ENCODE results near the gene STX8.
"Not testable (repeated sequence)": the region's sequence is repeated elsewhere in the genome, so short reads cannot be mapped to it uniquely, and the experiment has no call there.

Gene STX8

DNA sequence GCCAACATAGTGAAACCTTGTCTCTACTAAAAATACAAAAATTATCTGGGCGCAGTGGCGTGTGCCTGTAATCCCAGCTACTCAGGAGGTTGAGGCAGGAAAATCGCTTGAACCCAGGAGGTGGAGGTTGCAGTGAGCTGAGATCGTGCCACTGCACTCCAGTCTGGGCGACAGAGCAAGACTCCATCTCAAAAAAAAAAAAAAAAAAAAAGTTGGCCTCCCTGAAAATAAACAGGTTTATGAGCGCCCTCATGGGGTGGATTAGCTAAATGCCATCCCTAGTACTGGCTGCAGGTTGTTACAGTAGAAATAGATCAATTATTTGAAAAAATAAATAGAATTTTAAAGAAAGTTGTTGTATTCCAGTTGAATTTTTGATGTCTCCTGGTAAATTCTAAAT is 20.9 kb downstream of the STX8 start:
- not testable (repeated sequence) for DNase-seq (ENCODE audit: low read depth)

GRCh38 chr17:9553596-9553995 is 22.0 kb downstream of the STX8 start:
- DNase-seq (ENCODE audit: low read depth), result no peak

DNA sequence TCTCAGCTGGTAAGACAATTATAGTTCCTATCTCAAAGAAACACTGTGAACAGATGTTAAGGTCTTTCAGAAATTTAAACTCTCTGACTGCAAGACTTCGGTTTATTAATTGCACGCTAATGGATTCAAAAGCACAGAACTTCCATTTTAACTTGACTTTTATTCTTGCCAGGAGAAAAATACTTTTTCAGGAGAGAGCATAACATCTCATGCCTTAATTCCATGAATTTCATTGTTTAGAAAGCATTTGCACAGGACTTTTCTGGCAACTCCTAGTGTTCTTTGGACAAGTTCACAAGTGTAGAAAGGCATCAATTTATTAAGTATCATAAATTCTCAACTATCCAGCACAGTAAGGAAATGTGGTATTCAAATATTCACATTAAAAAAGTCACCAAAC is 22.4 kb downstream of the STX8 start:
- DNase-seq (ENCODE audit: low read depth), result no peak

DNA sequence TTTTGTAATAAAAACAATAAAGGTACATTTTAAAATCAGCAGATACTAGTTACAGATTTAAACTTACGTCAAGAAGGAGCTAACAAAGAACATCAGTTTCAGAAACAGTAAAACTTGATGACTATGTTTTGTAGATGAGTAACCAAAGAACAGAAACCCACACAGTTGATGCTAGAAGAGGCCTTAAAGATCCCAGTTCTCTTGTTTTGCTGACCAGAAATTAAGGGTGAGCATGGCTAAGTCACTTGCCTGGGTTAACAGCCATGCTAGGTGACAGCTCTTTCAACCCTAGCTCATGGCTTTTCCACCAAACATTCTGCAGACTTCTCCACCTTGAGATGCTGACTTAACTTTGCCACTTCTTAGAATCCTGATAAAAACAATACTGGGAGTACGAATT is 26.4 kb downstream of the STX8 start:
- no peak for DNase-seq (ENCODE audit: low read depth)

DNA sequence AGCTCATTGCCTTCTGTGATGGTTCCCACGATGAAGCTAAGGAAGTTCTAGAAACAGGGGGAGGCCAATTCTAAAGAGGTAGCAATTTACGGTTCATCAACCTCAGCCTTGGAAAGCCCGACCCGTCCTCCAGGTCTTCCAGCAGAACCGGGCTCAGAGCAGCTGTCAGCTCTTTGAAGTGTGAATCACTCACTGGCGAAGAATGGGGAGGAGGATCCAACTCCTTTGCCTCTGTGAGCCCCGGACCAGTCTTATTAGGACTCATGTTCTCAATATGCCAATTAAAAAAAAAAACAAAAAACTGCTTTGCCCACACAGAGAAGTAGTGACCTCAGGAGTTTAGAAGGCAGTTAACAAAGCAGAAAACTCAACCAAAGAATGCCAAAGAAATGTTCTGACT is 31.4 kb downstream of the STX8 start:
- DNase-seq (ENCODE audit: low read depth), result no peak

DNA sequence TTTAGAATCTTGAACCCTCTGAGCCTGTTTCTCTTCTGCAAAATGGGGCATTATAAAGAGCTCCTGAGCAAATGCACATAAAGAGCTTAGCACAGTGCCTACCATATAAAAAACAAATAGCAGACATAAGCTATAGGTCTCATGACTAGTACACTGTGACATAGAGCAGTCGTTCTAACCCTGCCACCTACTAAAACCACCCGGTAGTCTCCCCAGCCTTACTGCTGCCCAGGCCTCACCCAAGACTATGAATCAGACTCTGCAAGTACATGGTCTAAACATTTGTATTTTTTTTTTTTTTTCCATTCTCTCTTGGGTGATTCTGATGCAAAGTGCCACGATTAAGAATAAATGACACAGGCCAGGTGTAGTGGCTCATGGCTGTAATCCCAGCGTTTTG is 33.9 kb downstream of the STX8 start:
- no peak for DNase-seq (ENCODE audit: low read depth)

DNA sequence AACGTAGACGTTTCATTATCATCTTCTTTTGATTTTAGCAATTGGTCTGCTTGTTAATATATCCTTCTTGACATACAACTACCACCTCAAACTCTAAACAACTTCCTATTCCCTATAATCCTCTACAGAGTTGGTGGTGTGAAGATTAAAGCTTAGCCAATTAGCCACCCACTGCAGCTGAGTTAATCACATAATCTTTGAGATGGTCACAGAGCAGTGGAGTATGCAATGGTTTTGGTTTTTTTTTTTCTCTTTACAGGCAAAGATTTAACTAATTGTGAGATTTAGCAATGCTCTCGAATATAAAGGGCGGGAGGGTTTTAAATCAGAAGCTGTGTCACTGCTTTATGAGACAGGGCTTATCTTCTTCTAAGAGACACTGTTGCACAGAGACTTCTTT is 37.0 kb downstream of the STX8 start:
- no peak for DNase-seq (ENCODE audit: low read depth)

- DNase-seq (ENCODE audit: low read depth), result no peak
Observed at GRCh38 chr17:9537177-9537776, 38.3 kb downstream of the STX8 start.

GRCh38 chr17:9536061-9536460 is 39.6 kb downstream of the STX8 start:
- no peak for DNase-seq (ENCODE audit: low read depth)

- DNase-seq (ENCODE audit: low read depth), result no peak
Observed at GRCh38 chr17:9533441-9533840, 42.2 kb downstream of the STX8 start.

DNA sequence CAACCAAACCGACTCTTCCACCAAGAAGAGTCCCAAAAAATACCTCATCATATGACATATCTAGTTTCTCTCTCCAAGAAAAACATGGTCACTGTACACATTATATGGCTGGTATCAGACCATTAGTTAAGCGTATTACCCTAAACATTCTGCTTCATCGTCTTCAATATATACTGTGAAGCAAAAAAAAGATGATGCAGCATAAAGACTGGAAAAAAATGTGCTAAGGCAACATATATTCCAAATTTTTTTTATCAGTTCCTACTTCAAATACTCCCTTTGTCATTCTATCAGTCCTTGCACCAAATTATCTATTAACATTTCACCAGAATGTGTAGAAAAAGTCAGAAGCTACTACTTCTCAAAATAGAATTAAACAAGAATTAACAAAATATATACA is 42.9 kb downstream of the STX8 start:
- no peak for DNase-seq (ENCODE audit: low read depth)

- no peak for DNase-seq (ENCODE audit: low read depth)
Observed at GRCh38 chr17:9531034-9531433, 44.6 kb downstream of the STX8 start.

DNA sequence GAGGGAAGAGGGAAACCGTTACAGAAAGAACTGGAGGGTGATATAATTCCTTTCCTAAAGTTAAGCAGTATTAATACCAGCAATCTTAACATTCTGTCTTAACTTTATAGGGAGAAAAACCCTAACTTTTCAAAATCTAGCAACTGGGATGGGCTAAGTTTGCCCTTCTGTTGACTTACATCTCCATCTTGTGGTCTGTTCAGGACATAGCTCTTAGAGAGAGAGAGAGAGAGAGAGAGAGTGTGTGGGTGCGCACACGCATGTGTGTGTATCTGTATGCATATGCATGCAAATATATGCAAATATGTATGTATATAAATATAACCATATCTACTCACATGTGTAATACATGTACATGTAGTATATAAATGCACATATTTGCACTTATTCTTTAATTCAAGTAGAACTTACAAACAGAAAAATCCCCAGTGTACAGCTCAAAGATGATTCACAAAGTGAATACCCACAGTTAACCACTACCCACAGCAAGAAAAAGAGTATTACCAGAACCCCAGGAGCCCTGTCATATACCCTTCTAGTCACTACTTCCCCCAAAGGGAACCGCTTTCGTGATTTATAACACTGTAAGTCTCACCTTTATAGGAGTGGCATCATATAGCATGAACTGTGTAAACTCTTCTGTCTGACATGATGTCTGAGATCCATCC is 46.5 kb downstream of the STX8 start:
- no peak for DNase-seq (ENCODE audit: low read depth)

DNA sequence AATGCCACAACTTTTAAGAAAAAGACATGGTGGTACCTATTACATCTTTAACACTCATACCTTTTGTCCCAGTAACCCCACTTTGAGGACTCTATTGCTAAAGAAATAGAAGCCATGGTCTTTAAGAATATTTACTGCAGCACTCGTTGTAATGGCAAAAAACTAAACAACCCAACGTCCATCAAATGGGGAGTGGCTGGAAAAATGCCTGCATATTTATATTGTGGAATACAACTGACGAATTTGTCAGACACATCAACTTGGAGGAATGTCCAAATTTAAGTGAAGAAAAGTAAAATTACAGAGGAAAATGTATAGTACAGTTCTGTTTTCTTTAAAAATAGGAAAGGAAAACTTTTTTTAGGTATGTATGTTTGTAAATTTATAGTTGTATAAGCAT is 47.8 kb downstream of the STX8 start:
- no peak for DNase-seq (ENCODE audit: low read depth)

- no peak for DNase-seq (ENCODE audit: low read depth)
Observed at GRCh38 chr17:9522074-9522473, 53.5 kb downstream of the STX8 start.

DNA sequence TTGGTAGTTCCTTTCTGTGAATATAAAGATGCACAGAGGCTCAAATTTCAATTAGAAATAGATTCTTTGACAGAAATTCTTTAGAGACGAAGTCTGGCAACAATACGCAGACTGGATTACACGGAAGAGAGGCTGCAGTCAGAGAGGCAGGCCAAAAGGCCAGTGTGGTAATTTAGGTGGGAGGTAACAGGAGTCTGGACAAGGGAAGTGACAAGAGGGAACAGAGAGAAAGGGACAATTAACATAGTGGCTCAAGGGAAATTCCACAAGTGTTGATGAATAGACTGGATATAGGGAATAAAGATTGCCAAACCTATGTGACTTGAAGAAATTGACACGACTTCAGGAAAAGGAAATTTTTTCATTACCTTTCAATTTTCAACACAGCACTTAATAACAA is 54.6 kb downstream of the STX8 start:
- DNase-seq (ENCODE audit: low read depth), result no peak

GRCh38 chr17:9520649-9521048 is 55.0 kb downstream of the STX8 start:
- no peak for DNase-seq (ENCODE audit: low read depth)

GRCh38 chr17:9519583-9520272 is 55.9 kb downstream of the STX8 start:
- DNase-seq (ENCODE audit: low read depth), result no peak

DNA sequence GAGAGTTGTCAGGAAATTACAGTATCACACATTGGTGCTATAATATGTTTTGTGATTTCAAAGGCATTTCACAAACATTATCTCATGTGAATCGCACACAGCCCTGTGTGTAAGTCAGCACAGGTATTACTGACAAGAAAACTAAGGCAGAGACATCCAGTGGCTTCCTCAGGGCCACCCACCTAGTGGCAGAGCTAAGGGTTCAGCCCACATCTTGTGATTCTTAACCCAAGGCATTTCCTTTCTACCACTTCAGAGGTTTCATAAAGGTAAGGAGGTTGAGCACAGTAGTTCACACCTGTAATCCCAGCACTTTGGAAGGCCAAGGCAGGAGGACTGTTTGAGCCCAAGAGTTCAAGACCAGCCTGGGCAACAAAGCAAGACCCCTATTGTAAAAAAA is 58.2 kb downstream of the STX8 start:
- no peak for DNase-seq (ENCODE audit: low read depth)

DNA sequence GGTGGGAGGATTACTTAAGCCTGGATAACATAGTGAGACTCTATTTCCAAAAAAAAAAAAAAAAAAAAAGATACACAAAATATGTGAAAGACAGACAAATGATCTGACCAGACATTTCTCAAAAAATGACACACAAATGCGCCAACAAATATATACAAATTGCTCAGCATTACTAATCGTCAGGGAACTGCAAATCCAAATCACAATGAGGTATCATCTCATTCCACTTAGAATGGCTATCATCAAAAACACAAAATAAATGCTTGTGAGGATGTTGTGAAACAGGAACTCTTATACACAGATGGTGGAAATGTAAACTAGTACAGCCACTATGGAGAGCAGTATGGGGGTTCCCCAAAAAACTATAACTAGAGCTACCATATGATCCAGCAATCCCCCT is 62.4 kb downstream of the STX8 start:
- no peak for DNase-seq (ENCODE audit: low read depth)

GRCh38 chr17:9512323-9513168 is 63.1 kb downstream of the STX8 start:
- no peak for DNase-seq (ENCODE audit: low read depth)

DNA sequence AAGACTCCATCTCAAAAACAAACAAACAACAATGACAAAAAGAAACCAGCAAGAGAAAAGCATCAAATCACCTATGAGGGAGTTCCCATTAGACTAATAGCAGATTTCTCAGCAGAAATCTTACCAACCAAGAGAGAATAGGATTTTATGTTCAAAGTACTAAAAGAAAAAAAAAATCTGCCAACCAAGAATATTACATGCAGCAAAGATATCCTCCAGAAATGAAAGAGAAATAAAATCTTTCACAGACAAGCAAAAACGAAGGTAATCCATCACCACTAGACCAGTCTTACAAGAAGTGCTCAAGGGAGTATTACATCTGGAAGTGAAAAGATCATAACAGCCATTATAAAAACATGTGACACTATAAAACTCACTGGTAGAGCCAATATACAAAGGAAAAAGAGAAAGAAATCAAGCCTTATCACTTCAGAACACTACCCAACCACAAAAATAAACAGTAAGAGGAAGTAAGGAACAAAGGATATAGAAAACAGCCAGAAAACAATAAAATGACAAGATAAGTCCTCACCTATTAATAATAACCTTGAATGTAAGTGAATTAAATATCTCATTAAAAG is 66.3 kb downstream of the STX8 start:
- DNase-seq (ENCODE audit: low read depth), result no peak
